Mesothelial cell of epicardium (in vitro differentiated cells): ENCODE results near the gene TEF. TPM values are rescaled to one million over a fixed set of nuclear protein-coding genes. Genes with fewer than 3 reads are reported as not detected.

ENCODE experiments used
- DNase-seq, 2 experiments: peaks; one replicate each; pipeline ENCODE4 v3.0.0; 2021; ENCODE audit warnings: low spot score in 2 of 2; ENCODE audit not compliant: unreplicated experiment in 2 of 2
- H3K27ac Mint-ChIP-seq: 2 replicates; pipeline ENCODE4 v1.8.0; 2021; ENCODE audit warnings: mixed read lengths
- H3K27me3 Mint-ChIP-seq: 2 replicates; pipeline ENCODE4 v1.8.0; 2021; ENCODE audit warnings: low read depth, mixed read lengths
- H3K36me3 Mint-ChIP-seq: 2 replicates; pipeline ENCODE4 v1.8.0; 2021; ENCODE audit warnings: mixed read lengths
- H3K4me1 Mint-ChIP-seq: 2 replicates; pipeline ENCODE4 v1.8.0; 2021; ENCODE audit warnings: mixed read lengths
- H3K4me3 Mint-ChIP-seq: 2 replicates; pipeline ENCODE4 v1.8.0; 2021; ENCODE audit warnings: mild to moderate bottlenecking, moderate library complexity, mixed read lengths
- H3K9me3 Mint-ChIP-seq: 2 replicates; pipeline ENCODE4 v1.8.0; 2021; ENCODE audit warnings: mixed read lengths
- CTCF ChIP-seq: fragments of 200-600 bp; sonication (generic); IDR thresholded peaks from one replicate; pipeline ENCODE4 v1.5.0; 2021; ENCODE audit warnings: antibody characterized with exemption; ENCODE audit not compliant: unreplicated experiment
- total RNA-seq: library from RNA; stranded (reverse); gene quantifications from 3 replicates; pipeline ENCODE4 v1.2.1, GENCODE V29; 2021

TEF gene
- total RNA-seq, 1 donor from 2014 or later, result 10.5 TPM

DNA sequence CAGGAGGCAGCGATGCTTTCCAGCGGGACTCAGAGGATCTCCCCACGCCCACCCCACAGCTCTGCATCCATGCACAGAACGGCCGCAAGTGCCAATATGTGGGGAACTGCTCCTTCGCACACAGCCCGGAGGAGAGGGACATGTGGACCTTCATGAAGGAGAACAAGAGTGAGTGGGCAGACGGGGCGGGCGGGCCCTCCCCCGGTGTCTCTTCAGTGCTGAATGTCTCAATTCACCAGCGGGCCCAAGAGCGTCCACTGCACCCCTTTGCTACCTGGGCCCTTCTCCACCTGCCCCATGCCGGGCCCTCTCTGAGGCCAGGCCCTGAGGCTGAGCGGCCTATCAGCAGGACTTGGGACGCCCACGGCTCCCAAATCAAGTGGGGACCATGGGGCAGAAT lies 25.8 kb upstream of the TEF start:
- Mint-ChIP-seq H3K9me3 (no peaks in the 10 kb centered on the region), H3K27ac (no peak overlapping the region), H3K36me3 (peaks cover 22% of the 10 kb centered on the region), H3K4me1 (peaks cover 14% of the 10 kb centered on the region), H3K4me3 (no peak overlapping the region), H3K27me3 (no peaks in the 10 kb centered on the region)
- TF ChIP-seq CTCF, result no peak
- no peak for DNase-seq

DNA sequence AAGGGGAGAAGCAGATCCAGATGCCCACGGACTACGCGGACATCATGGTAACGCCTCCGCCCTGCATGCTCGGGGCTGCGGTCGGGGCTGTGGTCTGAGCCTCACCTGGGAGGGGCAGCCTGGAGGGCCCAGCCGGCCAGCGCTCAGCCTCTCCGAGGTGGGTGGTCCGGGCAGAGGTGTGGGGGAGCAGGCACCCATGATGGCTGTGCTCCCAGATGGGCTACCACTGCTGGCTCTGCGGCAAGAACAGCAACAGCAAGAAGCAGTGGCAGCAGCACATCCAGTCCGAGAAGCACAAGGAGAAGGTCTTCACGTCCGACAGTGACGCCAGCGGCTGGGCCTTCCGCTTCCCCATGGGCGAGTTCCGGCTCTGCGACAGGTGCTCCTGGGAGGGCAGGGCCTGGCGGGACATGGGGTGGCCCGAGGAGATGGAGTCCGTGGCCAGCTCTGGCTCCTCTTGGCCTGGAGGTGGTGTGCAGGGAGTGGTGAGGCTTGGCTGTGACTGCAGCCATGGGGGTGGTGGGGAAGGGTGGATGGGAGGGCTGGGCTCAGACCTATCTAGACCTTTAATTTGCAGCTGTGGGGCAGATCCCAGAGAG lies 25.2 kb upstream of the TEF start:
- Mint-ChIP-seq H3K4me1 (peaks cover 14% of the 10 kb centered on the region), H3K27ac (no peak overlapping the region), H3K4me3 (no peak overlapping the region), H3K36me3 (peaks cover 23% of the 10 kb centered on the region), H3K9me3 (no peaks in the 10 kb centered on the region), H3K27me3 (no peaks in the 10 kb centered on the region)
- no peak for TF ChIP-seq CTCF
- DNase-seq, result no peak

DNA sequence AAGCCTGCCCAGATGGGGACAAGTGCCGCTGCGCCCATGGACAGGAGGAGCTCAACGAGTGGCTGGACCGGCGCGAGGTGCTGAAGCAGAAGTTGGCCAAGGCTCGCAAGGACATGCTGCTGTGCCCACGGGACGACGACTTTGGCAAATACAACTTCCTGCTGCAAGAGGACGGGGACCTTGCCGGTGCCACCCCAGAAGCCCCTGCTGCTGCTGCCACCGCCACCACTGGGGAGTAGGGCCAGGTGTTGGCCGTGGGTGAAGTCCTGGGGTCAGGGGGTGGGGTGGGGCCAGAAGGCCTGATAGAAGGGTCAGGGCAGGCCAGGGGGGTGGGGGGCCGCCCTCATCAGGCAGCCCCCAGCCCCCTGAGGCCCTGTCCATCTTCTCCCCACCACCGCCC lies 24.6 kb upstream of the TEF start:
- H3K4me3 Mint-ChIP-seq, result no peak overlapping the region
- TF ChIP-seq CTCF, result no peak
- H3K4me1 Mint-ChIP-seq, result peaks cover 14% of the 10 kb centered on the region
- H3K27me3 Mint-ChIP-seq, result no peaks in the 10 kb centered on the region
- no peaks in the 10 kb centered on the region for H3K9me3 Mint-ChIP-seq
- H3K27ac Mint-ChIP-seq, result no peak overlapping the region
- no peak for DNase-seq
- H3K36me3 Mint-ChIP-seq, result peaks cover 21% of the 10 kb centered on the region

DNA sequence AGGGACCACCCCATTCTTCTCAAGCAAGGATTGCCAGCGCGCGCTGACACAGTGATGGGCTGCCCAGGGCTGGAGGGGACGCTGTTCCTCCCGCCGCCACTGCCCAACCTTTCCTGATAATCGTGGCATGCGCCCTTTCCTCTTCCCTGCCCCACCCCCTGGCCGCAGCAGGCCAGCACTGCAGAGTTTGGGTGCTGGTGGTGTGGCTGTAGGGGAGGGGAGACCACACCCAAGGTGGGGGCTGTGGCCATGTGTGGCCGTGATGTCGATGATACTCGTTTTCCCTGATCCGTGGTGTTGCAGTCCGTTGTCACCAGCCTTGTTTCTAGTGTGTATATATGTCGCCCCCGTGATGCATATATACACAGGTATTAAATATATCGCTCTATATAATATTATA lies 22.8 kb upstream of the TEF start:
- peaks cover 14% of the 10 kb centered on the region for H3K4me1 Mint-ChIP-seq
- no peak overlapping the region for H3K4me3 Mint-ChIP-seq
- peak overlapping the region; percentile 85 for H3K27ac Mint-ChIP-seq
- H3K36me3 Mint-ChIP-seq, result peaks cover 14% of the 10 kb centered on the region
- no peaks in the 10 kb centered on the region for H3K9me3 Mint-ChIP-seq
- no peaks in the 10 kb centered on the region for H3K27me3 Mint-ChIP-seq
- no peak for TF ChIP-seq CTCF
- DNase-seq, result no peak

- Mint-ChIP-seq H3K27ac (peak overlapping the region; percentile 85), H3K4me3 (no peak overlapping the region), H3K27me3 (no peaks in the 10 kb centered on the region), H3K4me1 (peaks cover 14% of the 10 kb centered on the region), H3K36me3 (peaks cover 11% of the 10 kb centered on the region), H3K9me3 (no peaks in the 10 kb centered on the region)
- DNase-seq, result no peak
- no peak for TF ChIP-seq CTCF
Measured at GRCh38 chr22:41359376-41359775, 22.4 kb upstream of the TEF start.

DNA sequence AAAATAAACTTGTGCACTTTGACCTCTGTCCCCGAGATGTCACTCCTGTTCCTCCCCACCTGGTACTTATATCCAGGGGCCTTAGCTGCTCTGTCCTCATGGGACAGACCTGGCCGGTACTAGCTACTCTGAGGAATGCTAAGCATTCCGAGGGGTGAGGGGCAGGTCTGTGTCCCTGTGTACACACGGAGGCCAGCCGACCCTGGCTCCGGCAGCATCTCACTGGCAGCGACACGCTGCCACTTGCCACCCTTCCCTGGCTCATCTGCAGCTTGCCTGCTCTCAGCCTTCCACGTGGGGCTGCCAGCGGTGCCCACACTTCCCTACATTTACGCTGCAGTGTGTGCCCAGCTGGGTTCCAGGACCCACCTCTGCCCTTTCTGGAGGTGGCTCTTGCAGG lies 21.6 kb upstream of the TEF start:
- Mint-ChIP-seq H3K27me3 (no peaks in the 10 kb centered on the region), H3K4me1 (peaks cover 14% of the 10 kb centered on the region), H3K9me3 (no peaks in the 10 kb centered on the region), H3K27ac (peak overlapping the region; percentile 83), H3K4me3 (no peak overlapping the region), H3K36me3 (peaks cover 6% of the 10 kb centered on the region)
- no peak for DNase-seq
- no peak for TF ChIP-seq CTCF
